NCI-H187 (cell line): ENCODE measurements around the gene SLA2.
"Not testable (repeated sequence)": the region's sequence is repeated elsewhere in the genome, so short reads cannot be mapped to it uniquely, and the experiment has no call there.

Source experiments
- DNase-seq, 2 experiments: peaks; one replicate each; lab custom pipeline; 2025; lab: John Stamatoyannopoulos, UW

Gene SLA2

DNA sequence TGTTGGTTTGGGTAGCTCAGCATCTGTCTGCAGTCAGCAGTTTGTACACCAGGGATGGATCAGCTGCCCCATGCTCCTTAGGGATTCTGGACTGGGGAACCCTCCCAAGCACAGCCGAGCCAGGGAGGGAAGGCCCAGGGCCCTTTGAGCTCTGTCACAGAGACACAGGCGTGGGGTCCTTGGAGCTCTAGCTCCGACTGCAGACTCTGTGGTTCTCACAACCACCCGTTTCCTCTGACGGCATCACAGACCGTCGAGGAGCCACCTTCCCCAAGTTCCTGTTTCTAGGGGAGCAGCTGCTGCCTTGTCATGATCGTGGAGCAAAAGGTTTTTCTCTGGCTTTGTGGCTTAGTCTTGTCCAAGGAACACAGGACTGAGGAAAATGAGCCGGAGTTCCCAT lies at the start of gene SLA2:
SLA2 (minus strand) TSS at position 199 of the 400 bp plus-strand sequence. CDS start 4,861 bp downstream, outside the sequence.
- no peak for DNase-seq

- DNase-seq: not testable (repeated sequence)
Observed at GRCh38 chr20:36695467-36695866, 49.5 kb upstream of the SLA2 start.

DNA sequence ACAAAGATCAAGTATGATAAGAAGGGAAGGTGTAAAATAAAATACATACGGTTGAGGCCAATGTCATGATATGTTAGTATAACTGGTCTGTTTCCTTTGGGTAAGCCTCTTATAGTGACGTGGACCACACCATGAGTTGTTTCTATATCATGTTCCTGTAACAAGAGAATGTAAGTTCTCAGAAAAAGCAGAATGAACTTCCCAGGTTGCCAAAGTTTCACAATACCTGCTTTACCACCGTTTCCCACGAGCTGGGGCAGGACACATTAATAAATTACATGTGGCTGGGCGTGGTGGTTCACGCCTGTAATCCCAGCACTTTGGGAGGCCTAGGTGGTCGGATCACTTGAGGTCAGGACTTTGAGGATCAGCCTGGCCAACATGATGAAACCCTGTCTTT lies 42.6 kb upstream of the SLA2 start:
- no peak for DNase-seq

GRCh38 chr20:36687850-36688249 lies 41.9 kb upstream of the SLA2 start:
- no peak for DNase-seq

GRCh38 chr20:36686944-36687343 lies 40.9 kb upstream of the SLA2 start:
- DNase-seq: no peak

- no peak for DNase-seq
Observed at GRCh38 chr20:36686504-36686903, 40.5 kb upstream of the SLA2 start.

- no peak for DNase-seq
Observed at GRCh38 chr20:36684747-36685146, 38.8 kb upstream of the SLA2 start.

GRCh38 chr20:36682311-36682710 lies 36.3 kb upstream of the SLA2 start:
- DNase-seq: no peak

- DNase-seq: no peak
Observed at GRCh38 chr20:36677422-36677771, 31.4 kb upstream of the SLA2 start.

GRCh38 chr20:36676701-36677421 lies 30.9 kb upstream of the SLA2 start:
- no peak for DNase-seq

DNA sequence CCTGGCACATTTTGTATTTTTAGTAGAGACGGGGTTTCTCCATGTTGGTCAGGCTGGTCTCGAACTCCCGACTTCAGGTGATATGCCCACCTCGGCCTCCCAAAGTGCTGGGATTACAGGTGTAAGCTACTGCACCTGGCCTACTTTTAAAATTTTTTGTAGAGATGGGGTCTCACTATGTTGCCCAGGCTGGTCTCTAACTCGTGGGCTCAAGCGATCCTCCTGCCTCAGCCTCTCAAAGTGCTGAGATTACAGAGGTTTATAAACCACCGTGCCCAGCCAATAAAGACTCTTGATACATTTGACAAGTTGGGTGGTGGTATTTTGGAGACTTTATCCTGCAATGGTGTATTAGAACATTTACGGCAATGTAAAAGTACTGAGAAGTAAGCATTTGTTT lies 29.5 kb upstream of the SLA2 start:
- DNase-seq: not testable (repeated sequence)

- no peak for DNase-seq
Observed at GRCh38 chr20:36672991-36673390, 27.0 kb upstream of the SLA2 start.

- no peak for DNase-seq
Observed at GRCh38 chr20:36670665-36671357, 24.8 kb upstream of the SLA2 start.

GRCh38 chr20:36666181-36666740 lies 20.3 kb upstream of the SLA2 start:
- DNase-seq: no peak

GRCh38 chr20:36663031-36663430 lies 17.0 kb upstream of the SLA2 start:
- no peak for DNase-seq

DNA sequence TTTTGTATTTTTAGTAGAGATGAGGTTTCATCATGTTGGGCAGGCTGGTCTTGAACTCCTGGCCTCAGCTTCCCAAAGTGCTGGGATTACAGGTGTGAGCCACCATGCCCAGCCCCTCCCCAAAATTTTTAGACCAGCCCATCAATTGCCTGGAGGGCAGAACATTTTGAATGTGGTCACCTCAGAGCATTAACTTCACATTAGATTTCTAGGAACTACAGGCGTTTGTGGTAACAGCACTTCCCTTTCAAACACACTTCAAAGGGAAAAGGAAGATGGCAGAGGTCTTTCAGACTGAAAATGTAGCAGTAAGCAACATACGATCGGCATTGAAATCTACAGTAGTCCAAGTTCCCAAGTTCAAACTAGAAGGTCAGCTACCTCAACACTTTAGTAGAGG lies 12.3 kb upstream of the SLA2 start:
- DNase-seq: no peak

- no peak for DNase-seq
Observed at GRCh38 chr20:36656733-36657132, 10.7 kb upstream of the SLA2 start.

GRCh38 chr20:36655004-36655403 lies 9.0 kb upstream of the SLA2 start:
- DNase-seq: no peak

GRCh38 chr20:36654506-36654905 lies 8.5 kb upstream of the SLA2 start:
- no peak for DNase-seq

DNA sequence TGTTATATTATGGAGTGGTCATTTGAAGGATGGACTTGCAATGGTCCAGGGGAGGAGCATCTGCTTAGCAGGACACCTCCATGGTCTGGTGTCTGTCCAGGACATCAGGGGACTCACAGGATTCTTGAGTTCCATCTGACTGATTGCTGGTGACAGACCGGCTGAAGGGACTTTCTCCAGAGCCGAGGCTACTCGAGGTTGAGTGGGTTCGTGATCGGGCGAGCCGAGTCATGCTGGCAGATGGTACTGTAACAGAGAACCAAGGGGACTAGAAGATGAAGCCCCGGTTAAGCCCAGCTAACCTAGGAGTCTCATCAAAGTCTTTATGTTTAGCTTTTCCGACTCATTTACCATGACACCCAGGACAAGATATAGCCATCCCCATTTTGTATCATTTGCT lies 7.5 kb upstream of the SLA2 start:
- DNase-seq: no peak

DNA sequence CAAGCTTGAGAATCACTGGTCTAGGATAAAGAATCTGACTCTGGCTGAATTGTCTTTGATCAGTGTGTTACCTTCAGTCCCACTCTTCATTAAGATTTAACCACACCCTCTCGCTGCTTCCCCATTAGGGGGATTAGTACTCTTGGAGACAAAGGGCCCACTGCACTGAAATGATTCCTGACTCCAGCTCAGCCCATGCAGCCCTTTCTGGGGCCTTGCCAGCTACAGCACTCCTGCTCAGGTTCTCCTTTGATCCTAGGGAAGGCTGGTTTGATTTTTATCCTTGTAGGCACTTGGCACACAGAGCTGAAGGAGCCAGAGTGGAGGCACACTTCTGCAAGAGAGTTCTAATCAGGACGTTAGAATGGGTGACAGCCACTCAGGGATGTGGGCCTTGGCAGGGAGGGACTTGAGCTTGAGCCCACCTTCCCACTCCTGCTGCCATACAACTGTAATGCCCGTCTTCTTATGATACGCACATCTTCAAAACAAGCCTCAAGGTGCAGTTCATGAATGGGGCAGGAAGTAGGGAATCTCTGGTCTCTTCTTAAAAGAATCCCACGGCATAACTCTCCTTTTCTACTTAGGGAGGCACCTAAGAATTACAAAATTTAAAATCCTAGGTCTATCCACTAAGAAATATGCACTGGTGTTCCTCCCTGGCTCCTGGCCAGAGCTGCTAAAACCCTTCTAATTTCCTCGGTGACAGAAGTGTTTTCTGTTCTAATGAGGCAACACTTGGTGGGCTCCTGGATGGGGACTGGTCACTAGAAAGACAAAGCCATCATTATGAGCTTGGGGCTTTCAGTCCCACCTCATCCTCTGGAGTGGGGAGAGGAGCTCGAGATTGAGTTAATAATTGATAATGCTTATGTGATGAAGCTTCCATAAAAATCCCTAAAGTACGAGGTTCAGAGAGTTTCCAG lies 1.5 kb upstream of the SLA2 start:
- DNase-seq: no peak

DNA sequence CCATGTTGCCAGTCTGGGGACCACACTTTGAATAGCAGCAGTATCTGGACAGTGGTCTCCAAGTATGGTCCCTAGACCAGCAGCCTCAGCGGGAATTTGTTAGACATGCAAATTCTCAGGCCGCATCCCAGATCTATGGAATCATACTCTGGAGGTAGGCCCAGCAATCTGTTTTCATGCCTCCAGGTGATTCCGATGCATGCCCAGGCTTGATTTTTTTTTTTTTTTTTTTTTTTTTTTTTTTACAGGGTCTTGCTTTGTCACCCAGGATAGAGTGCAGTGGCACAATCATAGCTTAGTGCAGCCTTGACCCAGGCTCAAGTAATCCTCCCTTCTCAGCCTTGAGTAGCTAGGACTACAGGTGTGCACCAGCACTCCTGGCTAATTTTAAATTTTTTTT lies 682 bp upstream of the SLA2 start:
- no peak for DNase-seq
